ENCODE results near the gene SZRD1. TPM values are rescaled to one million over a fixed set of nuclear protein-coding genes. Genes with fewer than 3 reads are reported as not detected.

Gene SZRD1
- total and polyA plus RNA-seq, 9 of the 15 experiments (the other 6 are each of a cell fraction or from before 2014, with no cell fraction given): 3.9 to 149 (median 82.5) TPM

DNA sequence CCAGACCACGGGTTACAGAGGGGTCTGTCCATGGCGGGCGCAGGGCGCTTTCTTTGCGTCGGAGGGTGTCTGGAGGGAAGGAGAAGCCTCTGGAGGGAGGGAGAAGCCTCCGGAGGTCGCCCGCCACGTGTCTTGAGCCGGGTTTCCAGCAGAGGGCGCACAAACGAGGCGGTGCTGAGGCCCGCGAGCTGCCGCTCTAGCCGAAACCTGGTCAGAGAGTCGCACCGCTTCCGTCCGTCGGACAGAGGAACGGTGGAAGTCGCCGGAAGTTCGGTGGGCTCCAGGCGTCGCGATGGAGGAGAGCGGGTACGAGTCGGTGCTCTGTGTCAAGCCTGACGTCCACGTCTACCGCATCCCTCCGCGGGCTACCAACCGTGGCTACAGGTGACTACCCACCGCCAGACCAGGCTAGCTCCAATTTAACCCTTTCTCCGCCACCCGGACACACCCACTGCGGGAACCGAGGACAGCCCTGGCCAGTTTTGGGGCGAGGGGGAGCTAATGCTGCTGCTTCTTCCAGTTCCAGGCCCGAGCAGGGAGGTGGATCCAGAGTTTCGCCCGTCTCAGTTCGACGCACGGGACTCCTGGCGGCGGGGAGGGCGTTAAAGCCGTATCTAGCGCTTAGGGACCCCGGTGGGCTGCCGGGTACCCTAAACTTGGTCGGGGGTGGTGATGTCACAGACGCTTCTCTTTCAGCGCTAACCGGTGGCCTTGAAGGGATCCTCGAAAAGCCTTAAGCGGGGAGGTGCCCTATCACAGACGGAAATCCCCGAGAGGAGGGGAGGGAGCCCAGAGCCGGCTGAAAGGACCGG lies 73.6 kb downstream of the SZRD1 start, which contains the start of gene NECAP2 (continued):
- TF ChIP-seq ZKSCAN1 (IDR thresholded peaks at IDR 0.05; ENCODE audit: low read depth, low read length) (peak; percentile 59; the same call in 1 of the 2 replicates), ZNF79 (CRISPR knock-in tag; IDR thresholded peaks at IDR 0.05; ENCODE audit: low read depth) (no peak), ZNF584 (CRISPR knock-in tag; IDR thresholded peaks at IDR 0.05; ENCODE audit: low read depth) (0 out of 2 replicates have a peak, but pooled peaks have one; percentile 12), HDGF (IDR thresholded peaks at IDR 0.05) (no peak), MBD2 (IDR thresholded peaks at IDR 0.05; ENCODE audit: borderline replicate concordance, low read depth) (peak; percentile 80), TRIM24 (IDR thresholded peaks at IDR 0.05) (peak; percentile 17 to 81; a peak in 3 of 4 replicates), HDAC2 (IDR thresholded peaks at IDR 0.05) (peak; percentile 92), TFAP4 (CRISPR knock-in tag; IDR thresholded peaks at IDR 0.05; ENCODE audit: borderline replicate concordance) (peak; percentile 91), ZNF12 (CRISPR knock-in tag; IDR thresholded peaks at IDR 0.05) (no peak), BRD9 (IDR thresholded peaks at IDR 0.05; ENCODE audit: low read depth, partially characterized antibody) (no peak), ZNF165 (CRISPR knock-in tag; IDR thresholded peaks at IDR 0.05; ENCODE audit: borderline replicate concordance) (no peak), MTA1 (IDR thresholded peaks at IDR 0.05; ENCODE audit: borderline replicate concordance) (no peak), FIP1L1 (IDR thresholded peaks at IDR 0.05; ENCODE audit: low read depth, low read length, poor library complexity, severe bottlenecking) (peak; percentile 68), ZNF609 (CRISPR knock-in tag; IDR thresholded peaks at IDR 0.05; ENCODE audit: borderline replicate concordance) (no peak; the same call in 1 of the 2 replicates), TCFL5 (CRISPR knock-in tag; conservative IDR thresholded peaks at IDR 0.05) (no peak), ETS2 (tag; IDR thresholded peaks at IDR 0.05; ENCODE audit: borderline replicate concordance, poor library complexity, severe bottlenecking) (no peak), NFXL1 (CRISPR knock-in tag; IDR thresholded peaks at IDR 0.05) (no peak), POLR2AphosphoS2 (IDR thresholded peaks at IDR 0.05; ENCODE audit: low read length) (peak; percentile 80; the same call in 1 of the 2 replicates), GTF2F1 (IDR thresholded peaks at IDR 0.05; ENCODE audit: low read depth, low read length) (peak; percentile 92)
- TF ChIP-seq, protein P1, sequence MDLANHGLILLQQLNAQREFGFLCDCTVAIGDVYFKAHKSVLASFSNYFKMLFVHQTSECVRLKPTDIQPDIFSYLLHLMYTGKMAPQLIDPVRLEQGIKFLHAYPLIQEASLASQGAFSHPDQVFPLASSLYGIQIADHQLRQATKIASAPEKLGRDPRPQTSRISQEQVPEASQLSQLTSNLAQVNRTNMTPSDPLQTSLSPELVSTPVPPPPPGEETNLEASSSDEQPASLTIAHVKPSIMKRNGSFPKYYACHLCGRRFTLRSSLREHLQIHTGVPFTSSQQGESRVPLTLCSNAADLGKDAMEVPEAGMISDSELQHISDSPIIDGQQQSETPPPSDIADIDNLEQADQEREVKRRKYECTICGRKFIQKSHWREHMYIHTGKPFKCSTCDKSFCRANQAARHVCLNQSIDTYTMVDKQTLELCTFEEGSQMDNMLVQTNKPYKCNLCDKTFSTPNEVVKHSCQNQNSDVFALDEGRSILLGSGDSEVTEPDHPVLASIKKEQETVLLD (IDR thresholded peaks at IDR 0.05): no peak; the same call in 1 of the 2 replicates
- TF ChIP-seq, protein P2, sequence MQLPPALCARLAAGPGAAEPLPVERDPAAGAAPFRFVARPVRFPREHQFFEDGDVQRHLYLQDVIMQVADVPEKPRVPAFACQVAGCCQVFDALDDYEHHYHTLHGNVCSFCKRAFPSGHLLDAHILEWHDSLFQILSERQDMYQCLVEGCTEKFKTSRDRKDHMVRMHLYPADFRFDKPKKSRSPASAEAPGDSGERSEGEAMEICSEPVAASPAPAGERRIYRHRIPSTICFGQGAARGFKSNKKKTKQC (CRISPR knock-in tag; IDR thresholded peaks at IDR 0.05): peak; percentile 86
